ENCODE measurements around the gene SMIM29. TPM values are rescaled to one million over a fixed set of nuclear protein-coding genes. Genes with fewer than 3 reads are reported as not detected.
A peak's percentile ranks its signal among the peaks of the same experiment; 100 is the strongest.

Gene SMIM29
- total RNA-seq, 1 donor from 2014 or later, result 5.2 TPM

- DNase-seq, result no peak
These were observed 8.2 kb downstream of the SMIM29 start for GRCh38 chr6:34240329-34241248.

GRCh38 chr6:34239893-34240292 is 8.9 kb downstream of the SMIM29 start:
- DNase-seq, result no peak

GRCh38 chr6:34239500-34239825 is 9.3 kb downstream of the SMIM29 start:
- no peak for DNase-seq

GRCh38 chr6:34238585-34239499 is 10.0 kb downstream of the SMIM29 start:
- DNase-seq, result peak; percentile 29

GRCh38 chr6:34237722-34238584 is 10.9 kb downstream of the SMIM29 start:
- peak; percentile 53 for DNase-seq

- peak; percentile 38 for DNase-seq
These were observed 11.5 kb downstream of the SMIM29 start for GRCh38 chr6:34237316-34237721.

- DNase-seq, result peak; percentile 92
These were observed 12.1 kb downstream of the SMIM29 start, which contains the start of gene HMGA1 for GRCh38 chr6:34236443-34237315. Gene HMGA1 (plus strand): TSS chr6:34236873. CDS start chr6:34240781, 3,908 bp downstream.

- DNase-seq, result peak; percentile 45
These were observed 12.7 kb downstream of the SMIM29 start for GRCh38 chr6:34236131-34236442.

GRCh38 chr6:34235307-34236130 is 13.3 kb downstream of the SMIM29 start:
- peak; percentile 52 for DNase-seq

- DNase-seq, result peak; percentile 9
These were observed 14.0 kb downstream of the SMIM29 start for GRCh38 chr6:34234667-34235306.

GRCh38 chr6:34233867-34234266 is 14.9 kb downstream of the SMIM29 start:
- no peak for DNase-seq

- no peak for DNase-seq
These were observed 15.9 kb downstream of the SMIM29 start for GRCh38 chr6:34232901-34233300.

GRCh38 chr6:34231566-34232336 is 17.1 kb downstream of the SMIM29 start:
- no peak for DNase-seq

- DNase-seq, result no peak
These were observed 18.0 kb downstream of the SMIM29 start for GRCh38 chr6:34230653-34231371.

GRCh38 chr6:34229877-34230276 is 18.9 kb downstream of the SMIM29 start:
- DNase-seq, result no peak

GRCh38 chr6:34227761-34228421 is 20.9 kb downstream of the SMIM29 start:
- DNase-seq, result no peak

Measured in tongue (tissue), 2 donors.